ENCODE results near the gene AHNAK.

Gene AHNAK

GRCh38 chr11:62492586-62492985 lies 54.0 kb downstream of the AHNAK start:
- no peak for DNase-seq

GRCh38 chr11:62491571-62492329 lies 54.9 kb downstream of the AHNAK start:
- DNase-seq = no peak

GRCh38 chr11:62489204-62489603 lies 57.4 kb downstream of the AHNAK start:
- no peak for DNase-seq

GRCh38 chr11:62487738-62488551 lies 58.7 kb downstream of the AHNAK start:
- DNase-seq = no peak

- no peak for DNase-seq
Observed at GRCh38 chr11:62487136-62487535, 59.5 kb downstream of the AHNAK start.

- no peak for DNase-seq
Observed at GRCh38 chr11:62484352-62484751, 62.3 kb downstream of the AHNAK start.

GRCh38 chr11:62482753-62483152 lies 63.9 kb downstream of the AHNAK start:
- DNase-seq = no peak

- no peak for DNase-seq
Observed at GRCh38 chr11:62479631-62480201, 66.9 kb downstream of the AHNAK start.

GRCh38 chr11:62477927-62478326 lies 68.7 kb downstream of the AHNAK start:
- no peak for DNase-seq

- DNase-seq = no peak
Observed at GRCh38 chr11:62472063-62472884, 74.3 kb downstream of the AHNAK start.

- no peak for DNase-seq
Observed at GRCh38 chr11:62471603-62472002, 75.0 kb downstream of the AHNAK start.

GRCh38 chr11:62468577-62468976 lies 78.0 kb downstream of the AHNAK start:
- DNase-seq = no peak

- DNase-seq = no peak
Observed at GRCh38 chr11:62466444-62466843, 80.2 kb downstream of the AHNAK start.

GRCh38 chr11:62464655-62465054 lies 82.0 kb downstream of the AHNAK start:
- DNase-seq = no peak

- DNase-seq = peak; percentile 52
Observed at GRCh38 chr11:62463121-62463542, 83.5 kb downstream of the AHNAK start.

GRCh38 chr11:62462508-62462892 lies 84.1 kb downstream of the AHNAK start:
- DNase-seq = no peak

- DNase-seq = no peak
Observed at GRCh38 chr11:62461740-62462507, 84.7 kb downstream of the AHNAK start.

GRCh38 chr11:62459080-62459479 lies 87.5 kb downstream of the AHNAK start:
- DNase-seq = no peak

GRCh38 chr11:62458212-62459002 lies 88.2 kb downstream of the AHNAK start:
- DNase-seq = no peak

GRCh38 chr11:62457478-62457877 lies 89.1 kb downstream of the AHNAK start:
- no peak for DNase-seq

- DNase-seq = no peak
Observed at GRCh38 chr11:62456630-62457029, 90.0 kb downstream of the AHNAK start.

Data from CD4-positive, alpha-beta T cell treated with Interferon gamma for 1 hour (primary cell).